GM19438 (cell line): ENCODE measurements around the gene TBX4.

Source experiments
- ATAC-seq: cut with Tn5 transposase; IDR thresholded peaks from one replicate; pipeline ENCODE4 v1.9.1; 2021; ENCODE audit warnings: low read depth; ENCODE audit not compliant: unreplicated experiment

Gene TBX4

DNA sequence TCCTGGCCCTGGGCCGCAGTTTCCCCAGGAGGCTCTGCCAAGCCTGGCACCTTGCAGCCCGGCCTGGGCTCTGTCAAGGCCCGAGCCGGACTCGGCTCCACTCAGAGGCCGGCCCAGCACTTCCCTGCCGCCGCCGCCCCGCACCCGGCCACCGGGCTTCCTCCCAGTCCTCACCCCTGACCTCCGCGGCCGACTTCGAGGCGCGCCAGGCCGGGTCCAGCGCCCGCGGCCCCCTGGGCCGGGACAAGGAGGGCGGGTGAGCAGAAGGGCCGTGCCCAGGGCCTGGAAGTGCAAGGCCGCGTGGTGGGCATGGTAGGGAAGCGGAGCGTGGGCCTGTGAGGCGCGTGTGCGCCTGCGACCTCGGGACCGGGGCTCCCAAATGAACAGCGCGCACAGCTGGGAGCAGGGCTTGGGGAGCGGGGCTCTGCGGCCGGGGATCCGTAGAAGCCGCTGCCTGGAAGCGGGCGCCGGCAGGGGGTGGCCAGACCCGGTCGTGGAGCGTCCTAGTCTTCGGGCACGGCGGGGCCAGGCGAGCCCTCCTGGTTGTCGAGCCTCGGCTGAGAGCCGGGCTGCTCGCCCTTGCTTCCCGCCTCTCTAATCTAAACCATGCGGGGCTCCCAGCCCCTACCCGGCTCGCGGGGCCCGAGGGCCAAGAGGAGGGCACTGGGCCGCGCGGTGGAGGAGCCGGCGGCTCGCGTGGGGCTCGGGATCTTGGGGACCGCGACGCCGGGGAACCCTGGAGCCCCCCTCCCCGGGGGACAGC, 503 bp upstream of the TBX4 start:
- ATAC-seq, result no peak

DNA sequence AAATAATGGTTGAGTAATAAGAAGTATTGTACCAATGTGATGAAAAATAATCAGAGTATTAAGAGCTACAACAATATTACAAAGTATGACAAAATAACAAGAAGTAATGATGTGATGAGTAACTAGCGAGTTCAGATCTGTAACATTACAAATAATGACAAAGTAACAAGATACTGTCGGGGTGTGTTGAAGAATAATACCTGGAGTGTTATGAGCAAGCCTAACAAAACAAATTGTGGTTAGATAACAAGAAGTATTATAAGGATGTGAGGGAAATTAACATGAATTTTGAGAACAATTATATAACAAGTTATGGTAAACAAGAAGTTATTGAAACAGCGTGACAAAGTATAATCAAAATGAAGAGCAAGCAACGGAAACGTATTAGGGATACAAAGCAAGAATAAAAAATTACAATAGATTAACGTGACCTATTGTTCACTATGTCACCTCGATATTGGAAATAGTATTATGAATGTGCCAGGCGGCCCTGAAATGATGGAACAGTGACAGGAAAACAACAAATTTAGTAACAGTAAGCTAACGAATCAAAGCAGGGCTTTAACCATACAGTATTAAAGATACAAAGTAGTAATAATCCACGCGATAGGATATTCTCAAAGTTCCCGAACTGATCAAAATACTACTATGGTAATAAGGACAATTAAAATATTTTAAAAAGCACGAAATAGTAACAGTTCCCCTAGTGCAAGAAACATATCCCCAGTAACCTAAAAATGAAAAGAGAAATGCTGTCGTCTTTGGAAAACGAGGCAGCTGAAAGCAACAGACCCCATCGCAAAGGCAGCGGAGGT, 1.6 kb downstream of the TBX4 start:
- ATAC-seq, result no peak

GRCh38 chr17:61454381-61455323, 2.4 kb downstream of the TBX4 start:
- ATAC-seq, result no peak

GRCh38 chr17:61455324-61456060, 3.3 kb downstream of the TBX4 start:
- ATAC-seq, result no peak

GRCh38 chr17:61456061-61456681, 3.9 kb downstream of the TBX4 start:
- ATAC-seq, result no peak

- no peak for ATAC-seq
Observed at GRCh38 chr17:61456688-61457225, 4.5 kb downstream of the TBX4 start.

- ATAC-seq, result no peak
Observed at GRCh38 chr17:61457226-61457983, 5.2 kb downstream of the TBX4 start.

DNA sequence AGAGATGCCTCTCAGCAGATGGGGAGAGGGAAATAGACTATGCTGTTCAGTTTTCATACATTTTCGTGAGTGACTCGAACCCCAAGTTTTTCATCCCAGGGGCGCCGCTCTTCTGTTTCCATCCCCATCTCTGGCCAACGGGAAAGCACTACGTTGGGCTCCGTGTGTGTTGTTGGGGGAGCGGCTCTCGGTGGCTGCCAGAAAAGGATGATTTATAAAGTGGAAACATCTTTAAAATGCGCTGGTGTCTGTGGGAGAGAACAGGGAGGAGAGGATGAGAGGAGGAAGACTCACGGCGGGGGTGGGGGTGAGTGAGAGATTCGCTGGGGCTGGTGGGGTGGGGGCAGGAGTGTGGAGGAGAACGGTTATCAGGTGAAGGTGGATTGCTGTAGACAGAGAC, 5.8 kb downstream of the TBX4 start:
- no peak for ATAC-seq

GRCh38 chr17:61458421-61459141, 6.4 kb downstream of the TBX4 start:
- ATAC-seq, result no peak

DNA sequence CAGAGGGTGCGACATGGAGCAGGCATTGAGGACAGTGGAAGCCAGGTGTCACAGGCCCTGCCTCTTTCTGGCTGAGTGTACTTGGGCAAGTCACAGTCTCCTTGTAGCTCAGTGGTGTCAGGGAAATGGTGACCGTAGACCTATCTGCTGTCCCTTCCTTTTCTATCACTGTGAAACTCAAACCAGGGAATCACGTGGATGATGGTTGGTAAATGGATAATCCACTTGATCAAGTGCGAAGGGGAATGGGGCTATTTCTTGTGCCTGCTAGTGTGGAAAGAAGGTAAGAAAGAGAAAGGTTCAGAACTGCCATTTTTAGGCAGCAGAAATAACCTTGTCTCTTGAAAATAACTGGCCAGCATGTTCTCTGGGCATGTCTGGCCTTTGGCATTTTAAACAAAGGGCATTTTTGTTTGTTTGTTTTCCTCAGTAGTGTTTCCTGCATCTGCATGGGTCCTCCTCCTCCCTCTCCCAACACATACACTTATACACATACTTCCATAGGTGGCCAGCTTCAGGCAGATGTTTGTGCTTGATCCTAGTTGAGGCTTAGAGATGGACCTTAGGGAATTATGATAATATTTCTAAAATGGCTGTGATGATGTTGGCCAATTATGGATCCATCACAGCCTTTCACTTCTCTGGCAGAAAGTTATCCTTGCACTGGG, 7.1 kb downstream of the TBX4 start:
- no peak for ATAC-seq

- no peak for ATAC-seq
Observed at GRCh38 chr17:61459939-61460718, 7.9 kb downstream of the TBX4 start.

DNA sequence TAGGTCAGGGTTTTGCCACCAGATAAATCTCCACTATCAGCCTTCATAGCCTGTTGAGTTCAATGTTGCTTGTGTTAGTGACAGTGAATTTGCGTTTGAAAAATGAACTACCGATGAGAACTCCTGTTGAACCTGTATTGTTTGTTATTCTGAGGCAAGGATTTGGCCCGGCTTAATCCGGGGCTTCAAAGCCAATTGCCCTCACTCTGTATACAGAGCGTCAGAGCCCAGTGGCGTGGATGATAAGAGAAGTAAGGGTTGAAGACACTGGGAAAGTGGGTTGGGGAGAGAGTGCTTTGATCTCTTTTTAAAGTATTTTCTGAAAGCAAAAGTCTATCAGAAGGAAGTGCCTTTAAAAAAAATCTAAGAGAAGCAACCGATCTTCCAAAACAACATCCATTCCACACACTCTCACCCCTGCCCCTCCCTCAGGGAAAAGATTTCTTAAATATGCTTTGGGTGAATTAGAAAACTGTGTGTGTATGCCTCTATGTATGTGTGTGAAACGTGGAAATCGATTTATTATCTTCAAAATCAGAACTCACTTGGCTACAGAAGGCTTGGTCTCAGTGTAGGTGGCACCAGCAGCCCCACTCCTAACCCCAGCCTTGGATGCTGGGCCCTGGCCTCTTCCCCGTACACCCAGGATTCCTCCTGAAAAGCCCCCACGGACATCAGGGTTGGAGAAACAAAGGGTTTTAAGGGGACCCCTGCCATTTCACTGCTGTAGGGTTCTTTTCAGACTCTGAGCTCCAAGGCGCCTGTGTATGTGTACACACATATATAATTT, 8.8 kb downstream of the TBX4 start:
- no peak for ATAC-seq

DNA sequence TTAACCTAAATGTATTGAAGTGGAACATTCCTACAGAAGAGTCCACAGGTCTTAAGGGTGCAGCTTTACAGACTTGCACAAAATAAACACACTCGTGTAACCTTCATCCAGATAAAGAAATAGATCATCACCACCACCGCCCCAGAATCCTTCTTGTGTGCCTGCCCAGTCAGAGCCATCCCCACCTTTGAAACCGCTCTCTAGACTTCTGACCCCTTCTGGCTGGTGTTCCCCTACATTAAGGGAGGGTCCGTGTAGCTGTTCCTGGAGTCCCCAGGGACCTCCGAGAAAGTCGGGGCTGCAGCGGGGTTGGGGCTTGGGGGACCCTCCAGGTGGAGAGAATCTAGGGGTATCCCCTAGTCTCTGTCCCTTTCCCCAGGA, 9.4 kb downstream of the TBX4 start:
- no peak for ATAC-seq

- ATAC-seq, result no peak
Observed at GRCh38 chr17:61461967-61462718, 9.9 kb downstream of the TBX4 start.

- ATAC-seq, result no peak
Observed at GRCh38 chr17:61462719-61463315, 10.6 kb downstream of the TBX4 start.
